ENCODE results near the gene C2orf81. TPM values are rescaled to one million over a fixed set of nuclear protein-coding genes. Genes with fewer than 3 reads are reported as not detected.

Gene C2orf81
- total RNA-seq, 1 experiment from 2014 or later, result 4.0 TPM

DNA sequence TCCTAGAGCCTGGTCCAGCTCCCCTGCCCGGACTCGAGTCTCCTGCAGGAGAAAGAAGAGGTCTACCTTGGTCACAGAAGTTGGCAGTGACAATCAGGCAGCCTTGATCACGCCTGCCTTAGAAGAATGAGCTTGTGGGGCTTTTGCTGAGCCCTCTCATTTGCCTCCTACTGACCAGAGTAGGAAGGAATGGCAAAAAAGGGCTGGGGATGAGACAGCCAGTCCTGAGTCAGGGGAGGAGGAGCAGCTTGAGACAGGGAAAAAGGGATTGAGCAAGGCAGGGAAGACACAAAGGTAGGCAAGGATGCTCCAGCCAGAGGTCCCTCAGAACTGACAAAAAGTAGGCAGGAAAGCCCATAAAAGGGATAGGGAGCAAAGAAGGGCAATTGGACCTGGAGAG lies 6.1 kb upstream of the C2orf81 start:
- peaks cover 17% of the 10 kb centered on the region for H3K4me1 Mint-ChIP-seq (ENCODE audit: low read depth, unreplicated experiment)
- BruUV-seq (replicated peaks), result no TSS peak
- peaks cover 70% of the 10 kb centered on the region for H3K36me3 Mint-ChIP-seq (ENCODE audit: insufficient read depth, unreplicated experiment)
- TF ChIP-seq CTCF (IDR thresholded peaks at IDR 0.05; ENCODE audit: unreplicated experiment), result no peak
- CTCF ChIA-PET, result no interaction called here
- H3K27ac Mint-ChIP-seq (ENCODE audit: unreplicated experiment), result no peak overlapping the region
- H3K27me3 Mint-ChIP-seq (ENCODE audit: unreplicated experiment), result no peaks in the 10 kb centered on the region
- intact Hi-C loops (cut with micrococcal nuclease; ENCODE audit: unreplicated experiment), result no loop called here
- DNase-seq, result no peak
- H3K4me3 Mint-ChIP-seq (ENCODE audit: low read depth, unreplicated experiment), result no peak overlapping the region
- no peaks in the 10 kb centered on the region for H3K9me3 Mint-ChIP-seq (ENCODE audit: low read depth, unreplicated experiment)

GRCh38 chr2:74426181-74426758 lies 4.9 kb upstream of the C2orf81 start:
- intact Hi-C loops (cut with micrococcal nuclease; ENCODE audit: unreplicated experiment), result no loop called here
- Mint-ChIP-seq H3K4me1 (ENCODE audit: low read depth, unreplicated experiment) (peaks cover 26% of the 10 kb centered on the region), H3K27me3 (ENCODE audit: unreplicated experiment) (no peaks in the 10 kb centered on the region), H3K9me3 (ENCODE audit: low read depth, unreplicated experiment) (no peaks in the 10 kb centered on the region), H3K4me3 (ENCODE audit: low read depth, unreplicated experiment) (no peak overlapping the region), H3K36me3 (ENCODE audit: insufficient read depth, unreplicated experiment) (peaks cover 75% of the 10 kb centered on the region), H3K27ac (ENCODE audit: unreplicated experiment) (no peak overlapping the region)
- CTCF ChIA-PET, result no interaction called here
- no TSS peak for BruUV-seq (replicated peaks)
- no peak for TF ChIP-seq CTCF (IDR thresholded peaks at IDR 0.05; ENCODE audit: unreplicated experiment)
- DNase-seq, result no peak

GRCh38 chr2:74425523-74425922 lies 4.1 kb upstream of the C2orf81 start:
- Mint-ChIP-seq H3K27me3 (ENCODE audit: unreplicated experiment) (no peaks in the 10 kb centered on the region), H3K27ac (ENCODE audit: unreplicated experiment) (peak overlapping the region; percentile 84), H3K4me3 (ENCODE audit: low read depth, unreplicated experiment) (no peak overlapping the region), H3K36me3 (ENCODE audit: insufficient read depth, unreplicated experiment) (peaks cover 76% of the 10 kb centered on the region), H3K9me3 (ENCODE audit: low read depth, unreplicated experiment) (no peaks in the 10 kb centered on the region), H3K4me1 (ENCODE audit: low read depth, unreplicated experiment) (peaks cover 29% of the 10 kb centered on the region)
- CTCF ChIA-PET, result no interaction called here
- TSS peak; percentile 30 for BruUV-seq (replicated peaks)
- no peak for DNase-seq
- TF ChIP-seq CTCF (IDR thresholded peaks at IDR 0.05; ENCODE audit: unreplicated experiment), result no peak
- intact Hi-C loops (cut with micrococcal nuclease; ENCODE audit: unreplicated experiment), result no loop called here

GRCh38 chr2:74424995-74425406 lies 3.6 kb upstream of the C2orf81 start:
- Mint-ChIP-seq H3K4me1 (ENCODE audit: low read depth, unreplicated experiment) (peaks cover 34% of the 10 kb centered on the region), H3K4me3 (ENCODE audit: low read depth, unreplicated experiment) (no peak overlapping the region), H3K36me3 (ENCODE audit: insufficient read depth, unreplicated experiment) (peaks cover 74% of the 10 kb centered on the region), H3K9me3 (ENCODE audit: low read depth, unreplicated experiment) (no peaks in the 10 kb centered on the region), H3K27ac (ENCODE audit: unreplicated experiment) (peak overlapping the region; percentile 84), H3K27me3 (ENCODE audit: unreplicated experiment) (no peaks in the 10 kb centered on the region)
- CTCF ChIA-PET, result no interaction called here
- intact Hi-C loops (cut with micrococcal nuclease; ENCODE audit: unreplicated experiment), result no loop called here
- no TSS peak for BruUV-seq (replicated peaks)
- no peak for TF ChIP-seq CTCF (IDR thresholded peaks at IDR 0.05; ENCODE audit: unreplicated experiment)
- no peak for DNase-seq
